Activated CD4-positive, alpha-beta T cell treated with anti-CD3 and anti-CD28 coated beads, Interleukin-2, amount 50 U/mL, for 16 hours (primary cell): Measurements from ENCODE around the gene SPHK1.
"Not testable (repeated sequence)": the region's sequence is repeated elsewhere in the genome, so short reads cannot be mapped to it uniquely, and the experiment has no call there.

Source experiments
- DNase-seq: peaks from one replicate; pipeline ENCODE4 v3.0.0-alpha.2; 2020

SPHK1 gene, protein sequence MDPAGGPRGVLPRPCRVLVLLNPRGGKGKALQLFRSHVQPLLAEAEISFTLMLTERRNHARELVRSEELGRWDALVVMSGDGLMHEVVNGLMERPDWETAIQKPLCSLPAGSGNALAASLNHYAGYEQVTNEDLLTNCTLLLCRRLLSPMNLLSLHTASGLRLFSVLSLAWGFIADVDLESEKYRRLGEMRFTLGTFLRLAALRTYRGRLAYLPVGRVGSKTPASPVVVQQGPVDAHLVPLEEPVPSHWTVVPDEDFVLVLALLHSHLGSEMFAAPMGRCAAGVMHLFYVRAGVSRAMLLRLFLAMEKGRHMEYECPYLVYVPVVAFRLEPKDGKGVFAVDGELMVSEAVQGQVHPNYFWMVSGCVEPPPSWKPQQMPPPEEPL

DNA sequence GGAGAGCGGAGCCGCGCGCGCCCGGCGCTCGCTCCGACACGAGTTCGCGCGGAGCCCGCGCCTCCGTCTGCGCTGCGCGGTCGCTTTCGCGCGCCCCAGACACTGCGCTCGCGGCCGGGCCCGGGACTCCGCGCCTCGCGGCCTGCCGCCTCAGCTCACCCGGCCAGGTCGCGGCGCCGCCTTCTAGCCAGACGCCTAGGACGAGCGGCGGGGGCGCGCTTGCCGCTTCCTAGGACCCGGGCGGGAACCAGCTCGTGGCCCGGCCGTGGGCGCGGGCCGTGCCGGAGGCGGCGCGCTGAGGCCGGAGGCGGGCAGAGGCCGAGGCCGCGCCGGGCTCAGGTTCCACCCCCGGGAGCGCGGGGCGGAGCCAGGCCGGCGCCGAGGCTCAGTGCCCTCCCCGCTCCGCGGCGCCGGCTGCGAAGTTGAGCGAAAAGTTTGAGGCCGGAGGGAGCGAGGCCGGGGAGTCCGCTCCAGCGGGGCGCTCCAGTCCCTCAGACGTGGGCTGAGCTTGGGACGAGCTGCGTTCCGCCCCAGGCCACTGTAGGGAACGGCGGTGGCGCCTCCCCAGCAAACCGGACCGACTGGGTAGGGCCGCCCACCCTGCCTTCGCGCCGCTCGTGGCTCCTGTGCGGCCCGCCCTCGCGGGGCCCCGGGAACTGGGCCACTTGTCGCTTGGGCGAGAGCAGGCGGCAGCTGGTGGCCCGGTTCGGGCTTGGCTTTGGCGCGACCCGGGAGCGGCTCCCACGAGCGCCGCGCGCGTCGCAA is at the start of gene SPHK1:
Gene SPHK1 (plus strand): TSS at position 388 of the 765 bp plus-strand sequence. CDS start 1,036 bp downstream, outside the sequence.
- DNase-seq: peak; percentile 75

DNA sequence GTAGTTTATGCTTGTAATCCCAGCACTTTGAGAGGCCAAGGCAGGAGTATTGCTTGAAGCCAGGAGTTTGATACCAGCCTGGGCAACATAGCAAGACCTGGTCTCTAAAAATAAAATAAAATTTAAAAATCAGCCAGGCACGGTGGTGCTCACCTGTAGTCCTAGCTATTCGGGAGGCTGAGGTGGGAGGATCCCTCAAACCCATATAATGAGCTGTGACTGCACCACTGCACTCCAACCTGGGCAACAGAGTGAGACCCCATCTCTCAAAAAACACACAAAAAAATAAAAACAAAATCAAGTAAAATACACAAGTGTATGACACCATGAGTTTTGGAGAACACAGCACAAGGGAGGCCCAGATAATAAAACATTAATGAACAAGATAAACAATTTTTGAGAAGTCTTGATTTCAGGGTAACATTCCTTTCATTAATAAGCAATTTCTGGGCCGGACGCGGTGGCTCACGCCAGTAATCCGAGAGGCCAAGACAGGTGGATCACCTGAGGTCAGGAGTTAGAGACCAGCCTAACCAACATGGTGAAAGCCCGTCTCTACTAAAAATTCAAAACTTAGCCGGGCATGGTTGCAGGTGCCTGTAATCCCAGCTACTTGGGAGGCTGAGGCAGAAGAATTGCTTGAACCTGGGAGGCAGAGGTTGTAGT is 48.6 kb upstream of the SPHK1 start:
- DNase-seq: no peak

DNA sequence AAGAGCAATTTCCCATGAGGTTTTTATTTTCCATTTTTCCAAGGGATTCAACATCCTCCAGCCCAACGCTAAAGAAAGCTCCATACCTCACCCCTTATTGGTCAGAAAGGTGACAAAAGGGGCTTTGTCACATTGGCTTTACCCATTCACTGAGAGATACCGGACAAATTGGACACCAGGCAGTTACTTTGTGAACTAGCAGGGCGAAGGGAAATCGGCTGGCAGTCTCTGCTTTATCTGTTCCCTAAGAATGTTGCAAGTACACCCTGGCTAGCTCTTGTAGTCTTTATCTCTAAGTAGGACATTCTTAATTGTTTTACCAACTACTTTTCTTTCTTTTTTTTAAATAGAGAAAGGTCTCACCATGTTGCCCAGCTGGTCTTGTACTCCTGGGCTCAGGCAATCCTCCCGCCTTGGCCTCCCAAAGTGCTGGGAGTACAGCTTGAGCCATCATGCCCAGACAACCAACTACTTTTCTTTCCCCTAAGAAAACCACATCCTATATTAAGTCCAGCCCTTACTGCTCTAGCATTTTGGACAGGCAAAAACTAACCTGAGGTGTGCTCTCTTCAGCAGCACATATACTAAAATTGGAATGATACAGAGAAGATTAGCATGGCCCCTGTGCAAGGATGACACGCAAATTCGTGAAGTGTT is 47.5 kb upstream of the SPHK1 start:
- no peak for DNase-seq

DNA sequence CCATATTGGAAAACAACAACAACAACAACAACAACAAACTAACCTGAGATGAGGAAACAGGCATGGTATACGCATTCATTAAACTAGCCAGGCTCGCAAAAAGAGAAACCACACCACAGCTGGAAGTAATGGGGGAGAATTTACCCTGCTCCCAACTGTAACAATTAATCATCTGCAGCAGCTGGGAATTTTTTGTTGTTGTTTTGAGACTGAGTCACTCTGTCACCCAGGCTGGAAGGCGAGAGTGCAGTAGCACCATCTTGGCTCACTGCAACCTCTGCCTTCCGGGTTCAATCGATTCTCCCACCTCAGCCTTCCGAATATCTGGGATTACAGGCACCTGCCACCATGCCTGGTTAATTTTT is 47.0 kb upstream of the SPHK1 start:
- no peak for DNase-seq

DNA sequence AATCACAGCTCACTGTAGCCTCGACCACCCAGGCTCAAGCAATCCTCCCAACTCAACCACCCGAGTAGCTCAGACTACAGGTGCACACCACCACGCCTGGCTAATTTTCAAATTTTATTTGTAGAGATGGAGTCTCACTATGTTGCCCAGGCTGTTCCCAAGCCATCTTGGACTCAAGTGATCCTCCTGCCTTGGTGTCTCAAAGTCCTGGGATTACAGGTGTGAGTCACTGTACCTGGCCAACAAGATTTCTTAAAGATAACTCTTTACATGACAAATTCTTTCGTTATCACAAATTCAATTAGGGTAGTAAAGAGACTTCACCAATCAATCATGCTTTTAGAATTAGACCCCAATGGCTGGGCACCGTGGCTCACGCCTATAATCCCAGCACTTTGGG is 43.1 kb upstream of the SPHK1 start:
- no peak for DNase-seq

DNA sequence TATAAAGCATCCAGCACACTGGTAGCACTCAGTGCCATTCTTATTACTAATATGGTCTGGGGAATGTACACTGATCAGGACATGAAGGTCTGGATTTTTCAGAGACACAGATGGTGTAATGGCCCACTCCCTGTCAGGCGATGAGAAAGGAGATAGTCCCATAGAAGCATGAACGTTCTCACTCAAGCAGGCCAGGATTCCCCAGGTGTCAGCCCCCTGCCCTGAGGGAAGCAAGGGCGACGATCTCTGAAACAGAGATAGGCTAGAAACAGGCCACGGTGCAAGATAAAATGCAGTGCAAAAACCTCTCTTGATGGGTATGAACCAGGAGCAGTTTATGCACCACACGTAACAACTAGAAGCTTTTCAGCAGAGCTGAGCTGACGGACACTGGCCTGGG is 41.3 kb upstream of the SPHK1 start:
- no peak for DNase-seq

DNA sequence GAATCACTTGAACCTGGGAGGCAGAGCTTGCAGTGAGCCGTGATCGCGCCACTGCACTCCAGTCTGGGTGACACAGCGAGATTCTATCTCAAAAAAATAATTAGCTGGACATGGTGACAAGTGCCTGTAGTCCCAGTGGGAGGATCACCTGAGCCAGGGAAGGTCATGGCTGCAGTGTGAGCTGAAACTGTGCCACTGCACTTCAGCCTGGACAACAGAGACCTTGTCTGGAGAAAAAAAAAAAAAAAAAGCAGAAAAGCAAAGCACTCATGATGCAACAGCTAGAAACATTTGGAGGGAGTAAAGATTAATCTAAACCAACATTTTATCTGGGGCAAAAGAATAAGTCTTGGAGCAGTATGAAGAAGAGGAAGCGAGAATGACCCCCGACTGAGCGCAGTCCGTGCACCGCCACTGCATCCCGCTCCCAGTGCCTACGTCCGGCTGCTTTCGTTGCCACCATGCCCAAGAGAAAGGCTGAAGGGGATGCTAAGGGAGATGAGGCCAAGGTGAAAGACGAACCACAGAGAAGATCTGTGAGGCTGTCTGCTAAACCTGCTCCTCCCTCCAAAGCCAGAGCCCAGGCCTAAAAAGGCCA is 38.9 kb upstream of the SPHK1 start:
- no peak for DNase-seq

DNA sequence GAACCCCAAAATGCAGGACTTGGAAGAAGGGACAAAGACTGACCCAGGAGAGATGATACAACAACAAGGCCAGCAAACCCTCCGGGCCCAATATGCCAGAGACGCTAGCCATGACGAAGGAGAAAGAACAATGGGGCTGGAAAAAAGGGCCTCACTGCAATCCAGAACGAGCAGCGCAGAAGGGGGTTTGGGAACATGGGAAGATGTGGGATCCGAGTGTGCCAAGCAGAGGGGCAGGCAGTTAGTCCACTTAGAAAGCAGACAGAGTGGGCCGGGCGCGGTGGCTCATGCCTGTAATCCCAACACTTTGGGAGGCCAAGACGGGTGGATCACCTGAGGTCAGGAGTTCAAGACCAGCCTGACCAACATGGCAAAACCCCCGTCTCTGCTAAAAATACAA is 37.5 kb upstream of the SPHK1 start:
- not testable (repeated sequence) for DNase-seq

DNA sequence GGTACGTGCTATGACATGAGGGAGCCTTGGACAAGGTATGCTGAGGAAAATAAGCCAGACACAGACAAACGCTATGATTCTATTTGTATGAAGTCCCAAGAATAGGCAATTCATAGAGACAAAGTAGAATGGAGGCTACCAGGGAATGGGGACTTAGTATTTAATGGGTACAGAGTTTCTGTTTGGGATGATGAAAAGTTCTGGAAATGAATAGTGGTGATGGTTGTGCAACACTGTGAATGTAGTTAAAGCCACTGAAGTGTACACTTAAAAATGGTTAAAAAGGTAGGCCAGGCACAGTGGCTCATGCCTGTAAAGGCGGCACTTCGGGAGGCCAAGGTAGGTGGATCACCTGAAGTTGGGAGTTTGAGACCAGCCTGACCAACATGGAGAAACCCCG is 33.9 kb upstream of the SPHK1 start:
- no peak for DNase-seq

DNA sequence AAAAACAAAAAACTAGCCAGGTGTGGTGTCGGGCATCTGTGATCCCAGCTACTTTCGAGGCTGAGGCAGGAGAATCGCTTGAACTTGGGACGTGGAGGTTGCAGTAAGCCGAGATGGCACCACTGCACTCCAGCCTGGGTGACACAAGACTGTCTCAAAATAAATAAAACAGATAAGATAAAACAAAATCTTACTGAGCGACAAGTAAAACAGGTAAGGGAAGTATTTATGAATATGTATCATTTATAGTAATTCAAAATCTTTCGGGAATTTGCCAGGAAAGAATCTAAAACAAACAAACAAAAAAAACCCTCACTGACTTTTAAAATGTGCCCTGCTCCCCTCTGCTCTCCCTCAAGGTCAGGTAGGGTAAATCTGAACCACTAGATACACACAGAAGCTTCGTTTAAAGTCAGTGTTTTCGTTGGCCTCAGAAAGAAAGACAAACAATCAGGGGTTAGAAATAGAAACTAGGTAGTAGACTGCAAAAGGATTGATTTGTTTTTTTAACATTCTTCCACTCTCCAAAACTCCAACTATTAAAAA is 32.8 kb upstream of the SPHK1 start:
- no peak for DNase-seq

DNA sequence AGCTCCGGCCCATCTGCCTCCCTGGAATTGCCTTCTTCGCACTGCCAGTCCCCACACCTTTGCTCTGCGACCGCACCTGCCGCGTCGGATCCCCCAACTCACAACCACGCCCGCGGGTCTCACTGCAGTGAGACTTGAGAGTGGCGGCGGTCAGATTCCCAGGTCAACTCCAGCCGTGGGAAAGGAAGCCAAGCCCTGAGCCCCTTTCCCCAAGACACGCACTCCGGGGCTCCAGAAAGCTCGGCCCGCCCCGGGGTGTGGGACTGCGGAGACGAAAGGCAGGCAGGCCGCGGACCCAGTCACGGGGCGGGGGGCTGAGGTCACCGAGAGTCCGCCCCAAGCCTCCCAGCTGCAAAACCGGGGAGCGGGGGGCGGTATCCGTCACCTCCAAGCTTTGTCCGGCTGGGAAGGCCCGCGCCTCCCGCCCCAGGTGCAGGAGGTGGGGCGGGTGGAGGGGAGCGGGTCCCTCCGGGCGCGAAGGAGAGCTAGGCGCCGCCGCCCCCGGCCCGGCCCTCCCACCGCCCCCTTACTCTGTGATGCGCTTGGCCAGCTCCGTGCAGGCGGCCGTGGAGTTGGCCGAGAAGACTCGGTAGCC is 31.3 kb upstream of the SPHK1 start:
- no peak for DNase-seq

DNA sequence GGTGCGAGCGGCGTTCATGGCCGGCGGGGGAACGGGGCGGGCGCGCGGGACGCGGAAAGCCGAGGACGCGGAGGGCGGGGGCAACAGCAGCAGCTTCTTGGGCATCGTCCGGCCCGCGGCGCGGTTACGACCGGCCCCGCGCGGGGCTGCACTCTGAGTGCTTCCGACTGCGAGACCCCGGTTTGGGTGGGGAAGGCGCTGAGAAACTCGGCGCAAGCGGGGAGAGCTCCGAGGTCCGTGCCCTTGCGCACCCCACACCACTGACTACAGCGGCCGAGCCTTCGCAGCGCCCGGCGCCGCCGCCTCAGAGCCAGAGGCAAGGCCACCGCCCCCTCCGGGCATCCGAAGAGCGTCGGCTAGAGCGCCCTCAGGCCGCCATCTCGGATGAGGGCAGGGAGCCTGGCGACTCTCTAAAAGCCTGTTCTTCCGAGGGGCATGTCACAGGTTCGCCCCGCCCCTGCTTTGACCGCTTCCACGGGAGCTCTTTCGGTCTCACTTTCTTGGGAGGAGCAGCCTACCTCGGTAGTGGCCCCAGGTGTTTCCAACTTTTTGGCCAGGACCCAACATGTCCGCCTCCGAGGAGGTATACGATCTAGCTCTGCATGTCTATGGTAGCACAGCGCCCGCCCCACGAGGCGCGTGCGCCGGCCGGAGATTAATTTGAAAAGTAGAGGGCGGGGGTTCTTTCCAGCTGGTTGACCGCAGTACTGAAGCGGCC is 30.7 kb upstream of the SPHK1 start, which contains the start of gene PRPSAP1:
Gene PRPSAP1 (minus strand): TSS at position 318 of the 718 bp plus-strand sequence. CDS start 213 bp downstream, at position 105.
- peak; percentile 91 for DNase-seq

DNA sequence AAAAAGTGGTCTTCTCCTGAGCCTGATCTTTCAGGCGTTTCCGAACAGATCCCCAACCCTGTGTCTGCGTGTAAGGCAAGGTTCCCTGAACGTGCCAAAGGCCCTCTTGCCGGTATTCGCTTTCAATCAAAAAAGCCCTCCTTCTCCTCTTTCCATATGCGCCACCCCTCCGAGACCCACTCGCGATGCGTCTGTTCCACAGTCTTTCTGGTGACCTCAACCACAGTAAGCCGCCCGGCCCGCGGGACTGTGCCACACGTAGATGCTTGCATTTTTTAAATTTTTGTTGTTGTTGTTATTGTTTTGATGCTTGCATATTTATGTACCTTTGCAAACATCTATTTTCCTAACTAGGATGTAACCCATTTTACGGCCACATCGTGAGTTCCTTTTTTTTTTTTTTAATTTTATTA is 30.1 kb upstream of the SPHK1 start:
- DNase-seq: no peak

DNA sequence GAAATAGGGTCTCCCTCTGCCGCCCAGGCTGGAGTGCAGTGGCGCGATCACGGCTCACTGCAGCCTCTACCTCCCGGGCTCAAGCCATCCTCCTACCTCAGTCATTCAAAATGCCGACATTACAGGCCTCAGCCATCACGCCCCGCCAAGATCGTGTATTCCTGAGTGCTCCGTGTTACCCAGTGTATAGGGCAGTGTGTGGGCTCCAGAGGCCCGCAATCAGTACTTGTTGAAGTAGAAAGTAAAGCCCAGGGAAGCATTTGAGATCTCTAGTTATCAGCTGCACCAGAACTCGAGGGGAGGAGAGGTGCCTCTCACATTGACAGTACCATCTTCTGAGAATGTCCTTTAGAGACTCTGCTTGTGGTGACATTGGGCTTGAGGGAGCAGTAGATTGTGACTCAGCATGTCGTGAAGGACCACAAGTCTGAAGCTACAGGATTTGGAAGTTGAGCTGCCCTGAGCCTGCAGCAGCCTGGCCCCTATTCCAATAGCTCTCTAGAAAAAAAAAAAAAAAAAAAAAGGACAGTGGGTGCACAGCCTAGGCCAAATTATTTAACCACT is 29.6 kb upstream of the SPHK1 start:
- DNase-seq: peak; percentile 26

DNA sequence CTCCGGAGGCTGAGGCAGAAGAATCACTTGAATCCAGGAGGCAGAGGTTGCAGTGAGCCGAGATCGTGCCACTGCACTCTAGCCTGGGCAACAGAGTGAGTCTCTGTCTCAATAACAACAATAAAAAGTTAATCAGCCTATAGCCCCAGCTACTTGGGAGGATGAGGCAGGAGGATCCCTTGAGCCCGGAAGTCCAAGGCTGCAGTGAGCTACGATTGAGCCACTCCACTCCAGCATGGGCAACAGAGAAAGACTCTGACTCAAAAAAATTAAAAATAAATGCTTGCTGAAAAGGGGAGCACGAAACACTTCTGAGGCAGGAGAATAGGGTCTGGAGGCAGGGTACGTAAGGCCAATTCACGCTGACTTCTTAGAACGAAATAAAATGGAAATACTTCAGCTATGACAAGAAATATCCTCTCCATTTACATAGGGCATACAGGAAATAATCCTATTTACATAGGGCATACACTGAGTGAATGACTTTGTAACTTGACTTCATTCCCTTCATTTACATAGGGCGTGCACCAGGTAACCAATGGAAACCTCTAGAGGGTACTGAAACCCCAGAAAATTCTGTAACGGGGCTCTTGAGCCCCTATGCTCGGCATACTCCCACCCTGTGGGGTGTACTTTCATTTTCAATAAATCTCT is 27.5 kb upstream of the SPHK1 start:
- no peak for DNase-seq

DNA sequence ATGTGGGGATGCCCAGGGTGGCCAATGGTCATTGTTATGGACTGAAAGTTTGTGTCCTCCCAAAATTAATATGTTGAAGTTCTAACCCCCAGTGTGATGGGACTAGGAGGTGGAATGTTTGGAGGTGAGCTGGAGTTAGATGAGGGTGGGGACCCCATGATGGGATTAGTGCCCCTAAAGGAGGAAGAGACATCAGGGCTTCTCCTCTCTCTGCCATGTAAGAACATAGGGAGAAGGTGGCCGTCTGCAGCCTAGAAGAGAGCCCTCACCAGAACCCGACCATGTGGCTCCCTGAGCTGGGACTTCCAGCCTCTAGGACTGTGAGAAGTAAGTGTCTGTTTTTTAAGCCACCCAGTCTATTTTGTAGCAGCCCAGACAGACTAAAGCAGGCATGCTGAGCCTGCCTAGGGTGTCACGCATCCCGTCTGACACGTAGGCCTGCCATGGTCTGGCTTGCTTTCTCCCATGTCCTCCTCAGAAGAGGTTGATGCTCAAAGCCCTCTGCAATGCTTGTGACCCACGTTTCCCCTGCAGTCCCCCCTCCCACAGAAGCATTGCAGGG is 26.7 kb upstream of the SPHK1 start:
- no peak for DNase-seq

DNA sequence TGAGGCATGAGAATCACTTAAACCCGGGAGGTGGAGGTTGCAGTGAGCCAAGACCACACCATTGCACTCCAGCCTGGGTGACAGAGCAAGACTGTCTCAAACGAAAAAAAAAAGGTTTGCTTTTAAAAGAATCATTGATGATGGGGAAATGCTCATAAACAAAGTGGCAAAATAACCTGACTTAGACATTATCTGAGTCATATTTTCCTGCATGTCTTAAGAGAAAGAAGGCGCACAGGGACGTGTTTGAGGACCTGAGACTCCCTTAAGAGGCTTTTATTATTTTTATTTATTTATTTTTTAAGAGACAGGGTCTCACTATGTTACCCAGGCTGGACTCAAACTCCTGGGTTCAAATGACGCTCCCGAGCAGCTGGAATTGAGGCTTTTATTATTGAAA is 25.0 kb upstream of the SPHK1 start:
- DNase-seq: no peak

DNA sequence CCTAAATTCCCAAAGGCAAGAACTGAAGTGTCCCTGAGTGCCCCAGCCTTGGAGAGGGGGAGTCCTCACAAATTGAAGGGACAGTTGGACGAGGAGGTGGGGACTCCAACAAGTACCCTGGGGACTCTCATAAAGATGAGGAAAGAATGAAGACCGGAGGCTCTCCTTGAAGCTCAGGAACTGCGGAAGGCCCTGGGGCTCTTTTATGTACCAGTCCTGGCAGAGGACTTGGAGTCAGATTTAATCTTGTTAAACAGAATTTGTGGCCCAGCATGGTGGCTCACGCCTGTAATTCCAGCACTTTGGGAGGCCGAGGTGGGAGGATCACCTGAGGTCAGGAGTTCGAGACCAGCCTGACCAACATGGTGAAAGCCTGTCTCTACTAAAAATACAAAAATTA is 24.6 kb upstream of the SPHK1 start:
- not testable (repeated sequence) for DNase-seq

DNA sequence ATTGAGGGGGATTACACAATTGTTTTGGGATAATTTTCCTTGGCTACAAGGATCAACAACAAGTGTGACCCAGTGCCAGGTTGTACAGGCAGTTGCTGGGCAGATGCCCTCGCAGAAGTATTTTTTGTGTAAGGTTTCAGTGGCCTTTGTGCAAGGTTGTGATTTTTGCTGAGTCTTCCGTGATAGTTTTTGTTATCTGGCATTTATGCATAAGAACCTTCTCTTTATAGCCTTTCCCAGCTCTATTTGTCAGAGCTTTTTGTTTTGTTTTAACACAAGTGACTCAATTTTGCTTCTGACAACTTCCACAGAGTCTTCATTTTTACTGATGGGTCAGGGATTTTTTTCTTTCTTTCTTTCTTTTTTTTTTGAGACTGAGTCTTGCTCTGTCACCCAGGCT is 23.9 kb upstream of the SPHK1 start:
- DNase-seq: no peak
